ENCODE measurements around the gene CRISPLD2. TPM values are rescaled to one million over a fixed set of nuclear protein-coding genes. Genes with fewer than 3 reads are reported as not detected.

CRISPLD2 gene
- total RNA-seq, 2 experiments from 2014 or later, result 0.16 TPM; not detected in 1

DNA sequence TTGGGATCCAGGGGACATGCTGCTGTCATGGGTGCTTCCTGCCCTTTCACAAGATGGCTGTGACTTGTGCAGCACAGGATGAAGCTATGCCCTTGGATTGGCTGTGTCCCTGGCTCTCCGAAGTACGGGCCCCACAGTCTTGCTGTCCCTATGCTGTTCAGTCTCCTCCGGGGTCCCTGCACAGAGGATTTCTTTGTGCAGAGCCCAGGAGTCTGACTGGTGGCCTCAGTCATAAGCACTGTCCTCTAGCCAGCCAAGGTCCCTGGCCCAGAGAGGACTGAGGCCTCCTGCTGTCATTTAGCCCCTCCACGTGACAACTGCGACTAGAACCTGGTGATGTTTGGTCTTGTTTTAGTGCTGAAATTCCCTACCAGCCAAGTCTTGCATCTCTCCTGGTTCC lies 42.4 kb upstream of the CRISPLD2 start:
- H3K4me1 Mint-ChIP-seq (ENCODE audit: low read depth), result no peaks in the 10 kb centered on the region
- TF ChIP-seq, protein P1, sequence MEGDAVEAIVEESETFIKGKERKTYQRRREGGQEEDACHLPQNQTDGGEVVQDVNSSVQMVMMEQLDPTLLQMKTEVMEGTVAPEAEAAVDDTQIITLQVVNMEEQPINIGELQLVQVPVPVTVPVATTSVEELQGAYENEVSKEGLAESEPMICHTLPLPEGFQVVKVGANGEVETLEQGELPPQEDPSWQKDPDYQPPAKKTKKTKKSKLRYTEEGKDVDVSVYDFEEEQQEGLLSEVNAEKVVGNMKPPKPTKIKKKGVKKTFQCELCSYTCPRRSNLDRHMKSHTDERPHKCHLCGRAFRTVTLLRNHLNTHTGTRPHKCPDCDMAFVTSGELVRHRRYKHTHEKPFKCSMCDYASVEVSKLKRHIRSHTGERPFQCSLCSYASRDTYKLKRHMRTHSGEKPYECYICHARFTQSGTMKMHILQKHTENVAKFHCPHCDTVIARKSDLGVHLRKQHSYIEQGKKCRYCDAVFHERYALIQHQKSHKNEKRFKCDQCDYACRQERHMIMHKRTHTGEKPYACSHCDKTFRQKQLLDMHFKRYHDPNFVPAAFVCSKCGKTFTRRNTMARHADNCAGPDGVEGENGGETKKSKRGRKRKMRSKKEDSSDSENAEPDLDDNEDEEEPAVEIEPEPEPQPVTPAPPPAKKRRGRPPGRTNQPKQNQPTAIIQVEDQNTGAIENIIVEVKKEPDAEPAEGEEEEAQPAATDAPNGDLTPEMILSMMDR (IDR thresholded peaks at IDR 0.05), result no peak
- ChIA-PET CTCF (no interaction called here), POLR2A (no interaction called here)
- H3K27ac Mint-ChIP-seq, result no peak overlapping the region
- intact Hi-C loops (cut with micrococcal nuclease), result no loop called here
- no peak overlapping the region for H3K4me3 Mint-ChIP-seq
- peaks cover 48% of the 10 kb centered on the region for H3K36me3 Mint-ChIP-seq (ENCODE audit: low read depth)
- ATAC-seq (no peak), DNase-seq (no peak)
- H3K9me3 Mint-ChIP-seq, result no peaks in the 10 kb centered on the region
- H3K27me3 Mint-ChIP-seq, result no peaks in the 10 kb centered on the region

DNA sequence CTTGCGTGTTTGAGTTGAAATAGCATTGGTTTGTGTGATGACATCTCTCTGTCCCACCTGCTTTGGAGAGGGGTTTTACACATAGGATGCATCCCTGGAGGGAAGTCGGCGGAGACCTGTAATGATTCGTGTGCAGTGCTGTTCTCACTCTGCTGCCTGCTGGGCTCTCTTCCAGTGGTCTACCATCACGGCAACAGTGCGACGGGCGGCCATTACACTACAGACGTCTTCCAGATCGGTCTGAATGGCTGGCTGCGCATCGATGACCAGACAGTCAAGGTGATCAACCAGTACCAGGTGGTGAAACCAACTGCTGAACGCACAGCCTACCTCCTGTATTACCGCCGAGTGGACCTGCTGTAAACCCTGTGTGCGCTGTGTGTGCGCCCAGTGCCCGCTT lies 41.1 kb upstream of the CRISPLD2 start:
- DNase-seq, result no peak
- no peaks in the 10 kb centered on the region for H3K27me3 Mint-ChIP-seq
- CTCF ChIA-PET, result no interaction called here
- no peak for ATAC-seq
- no peaks in the 10 kb centered on the region for H3K9me3 Mint-ChIP-seq
- H3K4me1 Mint-ChIP-seq (ENCODE audit: low read depth), result no peaks in the 10 kb centered on the region
- H3K4me3 Mint-ChIP-seq, result no peak overlapping the region
- POLR2A ChIA-PET, result no interaction called here
- TF ChIP-seq, protein P1 (IDR thresholded peaks at IDR 0.05), result no peak
- peaks cover 46% of the 10 kb centered on the region for H3K36me3 Mint-ChIP-seq (ENCODE audit: low read depth)
- H3K27ac Mint-ChIP-seq, result no peak overlapping the region
- intact Hi-C loops (cut with micrococcal nuclease), result no loop called here

DNA sequence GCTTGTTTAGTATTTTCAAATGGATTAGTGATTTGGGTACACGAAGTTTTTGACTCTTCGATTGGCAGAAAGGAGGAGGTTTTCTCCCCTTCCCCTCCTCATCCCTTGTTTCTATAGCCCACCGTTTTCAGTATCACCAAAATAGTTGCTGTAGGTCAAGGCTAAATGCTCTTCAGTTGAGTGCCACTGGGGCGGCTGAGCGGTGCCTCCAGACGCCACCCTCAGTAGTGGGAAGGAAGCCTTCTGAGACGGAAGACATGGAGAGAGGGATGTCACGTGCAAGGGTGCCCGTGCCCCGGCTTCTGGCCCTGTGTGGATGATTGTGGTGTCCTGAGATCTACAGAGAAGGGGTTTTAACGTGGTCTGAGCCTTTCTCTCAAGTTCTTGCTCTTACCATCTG lies 39.7 kb upstream of the CRISPLD2 start:
- ATAC-seq, result no peak
- TF ChIP-seq, protein P1 (IDR thresholded peaks at IDR 0.05), result no peak
- H3K4me1 Mint-ChIP-seq (ENCODE audit: low read depth), result no peaks in the 10 kb centered on the region
- H3K27ac Mint-ChIP-seq, result no peak overlapping the region
- intact Hi-C loops (cut with micrococcal nuclease), result no loop called here
- CTCF ChIA-PET, result interaction anchor here (0.8 kb wide), 1 partner anchor 191 kb away, joined by 3 read pairs; no protein-coding TSS in a partner anchor
- POLR2A ChIA-PET, result no interaction called here
- H3K9me3 Mint-ChIP-seq, result no peaks in the 10 kb centered on the region
- H3K27me3 Mint-ChIP-seq, result no peaks in the 10 kb centered on the region
- peaks cover 39% of the 10 kb centered on the region for H3K36me3 Mint-ChIP-seq (ENCODE audit: low read depth)
- DNase-seq, result no peak
- H3K4me3 Mint-ChIP-seq, result no peak overlapping the region

DNA sequence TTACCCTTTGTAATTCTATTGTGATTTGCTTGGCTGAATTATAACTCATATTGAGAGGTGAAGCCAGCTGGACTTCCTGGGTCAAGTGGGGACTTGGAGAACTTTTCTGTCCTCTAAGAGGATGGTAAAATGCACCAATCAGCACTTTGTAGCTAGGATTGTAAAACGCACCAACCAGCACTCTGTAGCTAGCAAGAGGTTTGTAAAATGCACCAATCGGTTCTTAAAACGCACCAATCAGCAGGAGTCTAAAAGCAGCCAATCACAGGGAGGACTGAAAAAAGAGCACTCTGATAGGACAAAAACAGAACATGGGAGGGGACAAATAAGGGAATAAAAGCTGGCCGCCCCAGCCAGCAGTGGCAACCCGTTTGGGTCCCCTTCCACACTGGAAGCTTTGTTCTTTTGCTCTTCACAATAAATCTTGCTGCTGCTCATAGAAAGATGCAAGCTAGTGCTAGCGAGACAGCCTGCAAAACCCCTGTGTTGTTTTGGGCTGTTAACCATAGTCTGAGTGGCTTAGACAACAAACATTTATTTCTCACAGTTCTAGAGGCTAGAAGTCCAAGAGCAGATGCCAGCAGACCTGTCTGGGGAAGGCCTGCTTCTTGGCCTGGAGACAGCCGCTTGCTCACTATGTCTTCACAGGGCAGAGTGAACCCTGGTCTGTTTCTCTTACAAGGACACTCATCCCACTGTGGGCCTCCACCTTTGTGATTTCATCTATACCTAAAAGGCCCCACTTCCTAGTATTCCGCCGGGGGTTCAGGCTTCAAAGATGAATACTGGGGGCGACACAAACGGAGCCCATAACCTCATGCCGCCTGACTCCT lies 39.0 kb upstream of the CRISPLD2 start:
- Mint-ChIP-seq H3K27me3 (no peaks in the 10 kb centered on the region), H3K4me1 (ENCODE audit: low read depth) (no peaks in the 10 kb centered on the region), H3K27ac (no peak overlapping the region), H3K36me3 (ENCODE audit: low read depth) (peaks cover 35% of the 10 kb centered on the region), H3K4me3 (no peak overlapping the region), H3K9me3 (no peaks in the 10 kb centered on the region)
- TF ChIP-seq, protein P1 (IDR thresholded peaks at IDR 0.05), result no peak
- CTCF ChIA-PET, result interaction anchor here (0.8 to 1.0 kb wide), 2 partner anchors 27 to 190 kb away, joined by 3 read pairs; no protein-coding TSS in a partner anchor
- POLR2A ChIA-PET, result no interaction called here
- DNase-seq (no peak), ATAC-seq (no peak)
- intact Hi-C loops (cut with micrococcal nuclease), result no loop called here

DNA sequence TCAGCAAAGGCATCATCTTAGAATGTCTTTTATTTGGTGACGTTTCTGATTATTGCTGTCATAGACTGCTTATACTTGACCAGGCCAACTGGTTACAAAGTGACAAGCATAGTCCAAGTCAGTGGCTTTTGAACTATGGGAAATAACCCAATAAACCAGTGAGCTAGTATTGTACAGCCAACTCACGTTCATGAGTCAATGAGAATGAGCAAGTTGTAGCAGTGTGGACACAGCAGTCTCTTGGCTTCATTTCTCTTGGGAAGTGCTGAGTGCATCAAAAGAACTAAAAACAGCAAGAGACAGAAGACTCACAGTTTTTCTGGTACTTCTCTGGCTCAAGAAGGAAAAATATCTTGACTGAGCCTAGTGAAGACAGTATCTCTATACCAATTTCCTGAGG lies 36.9 kb upstream of the CRISPLD2 start:
- ChIA-PET CTCF (no interaction called here), POLR2A (no interaction called here)
- intact Hi-C loops (cut with micrococcal nuclease), result no loop called here
- H3K4me3 Mint-ChIP-seq, result no peak overlapping the region
- DNase-seq (no peak), ATAC-seq (no peak)
- TF ChIP-seq, protein P1 (IDR thresholded peaks at IDR 0.05), result no peak
- H3K9me3 Mint-ChIP-seq, result no peaks in the 10 kb centered on the region
- no peaks in the 10 kb centered on the region for H3K4me1 Mint-ChIP-seq (ENCODE audit: low read depth)
- peaks cover 20% of the 10 kb centered on the region for H3K36me3 Mint-ChIP-seq (ENCODE audit: low read depth)
- H3K27ac Mint-ChIP-seq, result no peak overlapping the region
- H3K27me3 Mint-ChIP-seq, result no peaks in the 10 kb centered on the region

All from activated CD8-positive, alpha-beta T cell treated with anti-CD3 and anti-CD28 coated beads for 36 hours (primary cell).